HG03196 (cell line): ENCODE measurements around the gene DYNLT4.

Experiments
- ATAC-seq: cut with Tn5 transposase; IDR thresholded peaks from one replicate; pipeline ENCODE4 v1.9.1; 2021; ENCODE audit not compliant: unreplicated experiment

The DYNLT4 gene

DNA sequence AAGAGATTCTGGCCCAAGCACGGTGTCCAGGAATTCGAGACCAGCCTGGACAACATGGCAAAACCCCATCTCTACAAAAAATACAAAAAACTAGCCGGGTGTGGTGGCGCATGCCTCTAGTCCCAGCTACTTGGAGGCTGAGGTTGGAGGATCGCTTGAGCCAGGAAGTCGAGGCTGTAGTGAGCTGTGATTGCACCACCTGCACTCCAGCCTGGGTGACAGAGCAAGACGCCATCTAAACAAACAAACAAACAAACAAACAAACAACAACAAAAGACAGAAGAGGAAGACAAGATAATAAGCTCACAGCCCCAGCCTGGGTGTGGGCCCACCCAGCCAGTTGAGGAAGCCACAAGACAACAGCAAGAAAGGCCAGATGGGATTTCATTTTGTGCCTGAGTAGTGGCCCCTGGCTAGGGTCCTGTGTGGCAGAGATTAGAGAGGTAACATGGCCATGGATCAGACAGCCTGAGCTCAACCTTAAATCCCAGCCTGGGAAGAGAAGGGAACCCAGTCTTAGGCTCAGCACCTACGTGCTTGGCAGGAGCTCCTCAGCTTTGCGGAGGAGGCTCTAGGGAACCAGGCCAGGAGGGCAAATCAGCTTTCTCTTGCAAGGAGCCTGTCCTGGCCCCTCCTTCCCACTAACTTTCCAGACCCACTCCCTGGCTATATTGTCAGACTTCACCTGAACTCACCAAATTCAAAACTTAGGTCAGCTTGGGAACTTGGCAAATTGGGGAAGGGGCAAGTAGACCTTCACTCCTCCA, 14.2 kb downstream of the DYNLT4 start:
- no peak for ATAC-seq

- ATAC-seq: no peak
Observed at GRCh38 chr1:44790968-44791801, 16.0 kb downstream of the DYNLT4 start.

GRCh38 chr1:44788120-44788860, 18.9 kb downstream of the DYNLT4 start, which contains the start of gene BEST4:
Gene BEST4, minus strand, starts transcription at chr1:44788170. Its CDS starts 465 bp downstream, at chr1:44787705.
- ATAC-seq: no peak

GRCh38 chr1:44787506-44787905, 19.6 kb downstream of the DYNLT4 start:
- no peak for ATAC-seq

GRCh38 chr1:44786841-44787426, 20.2 kb downstream of the DYNLT4 start:
- no peak for ATAC-seq

DNA sequence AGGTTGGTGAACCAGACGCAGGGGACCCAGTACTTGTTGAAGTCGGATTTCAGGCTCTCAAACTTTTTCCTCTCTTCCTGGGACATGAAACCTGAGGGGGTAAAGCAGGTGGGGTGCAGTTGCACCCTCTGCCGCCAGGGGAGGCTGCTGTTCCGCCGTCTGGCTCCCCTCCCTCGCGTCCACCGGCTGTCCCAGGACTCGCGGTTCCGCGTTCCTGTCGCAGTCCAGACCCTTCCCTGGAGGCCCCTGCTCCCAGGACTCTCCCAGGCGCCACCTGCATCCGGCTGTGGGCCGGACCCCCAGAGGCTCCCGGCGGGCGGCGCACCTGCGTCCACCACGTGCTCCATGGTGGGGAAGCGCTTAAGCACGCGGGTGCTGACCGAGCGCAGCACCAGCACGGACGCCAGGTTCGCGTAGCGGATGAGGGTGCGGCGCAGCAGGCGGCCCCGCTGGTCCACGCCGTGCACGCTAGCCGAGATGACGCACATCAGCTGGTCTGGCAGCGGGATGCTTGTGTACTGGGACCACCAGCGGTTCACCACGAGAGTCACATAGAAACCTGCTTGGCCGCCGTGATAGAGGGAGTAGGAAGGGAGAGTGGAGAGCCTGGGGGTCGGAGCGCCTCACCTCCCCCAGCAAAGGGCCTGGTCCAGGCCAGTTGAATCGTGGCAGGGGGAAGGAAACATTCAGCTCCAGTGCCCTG, 20.9 kb downstream of the DYNLT4 start:
- ATAC-seq: no peak

- no peak for ATAC-seq
Observed at GRCh38 chr1:44785501-44786137, 21.5 kb downstream of the DYNLT4 start.

DNA sequence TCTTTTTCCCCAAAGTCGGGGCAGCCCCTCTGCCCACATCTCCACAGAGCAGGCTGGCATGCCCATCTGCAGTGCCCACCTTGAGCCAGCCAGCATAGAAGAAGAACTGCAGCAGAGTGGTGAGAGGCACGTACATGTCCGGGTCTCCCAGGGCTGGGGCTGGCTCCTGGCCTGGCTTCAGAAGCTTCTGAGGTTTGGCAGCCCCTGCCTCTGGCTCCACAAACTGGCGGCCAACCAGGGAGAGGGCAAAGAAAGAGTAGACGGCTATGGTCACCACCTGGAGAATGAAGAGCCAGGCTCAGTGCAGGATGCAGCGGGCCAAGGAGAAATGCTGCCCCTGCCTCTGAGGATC, 22.1 kb downstream of the DYNLT4 start:
- ATAC-seq: no peak

GRCh38 chr1:44784094-44785028, 22.8 kb downstream of the DYNLT4 start:
- no peak for ATAC-seq

DNA sequence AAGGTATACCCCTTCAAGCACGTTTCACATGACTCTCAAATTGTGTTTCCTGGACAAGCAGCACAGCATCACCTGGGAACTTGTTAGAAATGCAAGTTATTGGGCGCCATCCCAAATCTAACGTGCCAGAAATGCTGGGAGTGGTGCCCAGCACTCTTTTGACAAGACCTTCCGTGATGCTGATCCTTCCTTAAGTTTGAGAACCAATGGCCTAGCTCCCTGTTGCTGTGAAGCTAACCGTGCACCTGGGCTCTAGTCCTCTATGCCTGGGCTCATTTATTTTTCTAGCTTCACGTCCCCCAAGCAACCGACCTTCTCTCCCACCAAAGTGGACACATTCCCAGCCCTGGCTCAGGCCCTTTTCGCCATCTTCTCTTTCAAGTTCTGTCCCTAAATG, 23.5 kb downstream of the DYNLT4 start:
- ATAC-seq: no peak

DNA sequence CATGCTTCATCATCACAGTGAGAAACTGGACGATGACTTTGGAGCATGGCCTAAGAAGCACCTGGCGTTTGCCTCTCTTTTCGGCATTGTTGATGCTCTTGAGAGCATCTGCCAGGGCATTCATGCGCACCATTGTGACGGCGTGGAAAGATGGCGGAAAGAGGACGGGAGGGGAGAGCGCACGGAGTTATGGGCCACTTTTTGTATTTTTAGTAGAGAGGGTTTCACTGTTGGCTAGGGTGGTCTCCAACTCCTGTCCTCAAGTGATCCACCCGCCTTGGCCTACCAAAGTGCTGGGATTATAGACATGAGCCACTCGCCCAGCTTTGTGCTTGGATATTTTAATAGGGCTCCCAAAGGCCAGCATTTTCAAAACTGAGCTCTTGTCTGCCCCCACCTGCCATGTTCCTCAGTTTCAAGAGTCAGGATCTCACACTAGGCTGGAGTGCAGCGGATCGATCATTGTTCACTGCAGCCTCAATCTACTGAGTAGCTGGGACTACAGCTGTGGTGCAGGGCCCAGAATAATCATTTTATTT, 26.5 kb downstream of the DYNLT4 start:
- ATAC-seq: no peak

DNA sequence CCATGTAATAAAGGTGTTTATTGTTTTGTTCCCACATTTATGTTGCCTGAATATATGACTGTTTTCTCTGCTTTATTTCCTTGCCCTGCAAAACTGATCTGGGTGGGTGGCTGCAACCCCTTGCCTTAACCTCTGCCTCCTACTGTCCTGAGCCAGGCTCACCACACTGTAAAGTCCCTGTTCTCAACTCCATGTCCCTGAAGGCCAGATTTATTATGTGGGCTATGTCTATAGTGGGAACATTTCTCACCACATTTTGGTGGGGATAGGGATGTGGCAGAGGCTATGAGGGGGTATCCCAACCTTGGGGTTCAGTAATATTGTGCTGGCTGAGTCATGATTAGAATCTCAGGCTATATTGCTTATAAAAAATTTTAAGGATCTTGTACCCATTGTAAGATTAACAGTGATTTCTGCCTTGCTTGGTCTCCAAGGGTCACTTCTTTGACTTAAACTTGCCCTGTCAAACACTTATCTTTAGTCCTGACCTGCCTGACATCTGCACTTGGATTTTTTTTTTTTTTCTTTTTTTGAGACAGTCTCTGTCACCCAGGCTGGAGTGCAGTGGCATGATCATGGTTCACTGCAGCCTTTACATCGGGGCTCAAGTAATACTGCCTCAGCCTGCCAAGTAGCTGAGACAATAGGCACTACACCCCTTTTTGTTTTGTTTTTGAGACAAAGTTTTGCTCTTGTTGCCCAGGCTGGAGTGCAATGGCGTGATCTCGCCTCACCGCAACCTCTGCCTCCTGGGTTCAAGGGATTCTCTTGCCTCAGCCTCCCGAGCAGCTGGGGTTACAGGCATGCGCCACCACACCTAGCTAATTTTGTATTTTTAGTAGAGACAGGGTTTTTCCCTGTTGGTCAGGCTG, 28.2 kb downstream of the DYNLT4 start:
- ATAC-seq: no peak

GRCh38 chr1:44777969-44778635, 29.0 kb downstream of the DYNLT4 start:
- ATAC-seq: no peak

- no peak for ATAC-seq
Observed at GRCh38 chr1:44777547-44777946, 29.6 kb downstream of the DYNLT4 start.

GRCh38 chr1:44776730-44777068, 30.5 kb downstream of the DYNLT4 start:
- ATAC-seq: no peak

DNA sequence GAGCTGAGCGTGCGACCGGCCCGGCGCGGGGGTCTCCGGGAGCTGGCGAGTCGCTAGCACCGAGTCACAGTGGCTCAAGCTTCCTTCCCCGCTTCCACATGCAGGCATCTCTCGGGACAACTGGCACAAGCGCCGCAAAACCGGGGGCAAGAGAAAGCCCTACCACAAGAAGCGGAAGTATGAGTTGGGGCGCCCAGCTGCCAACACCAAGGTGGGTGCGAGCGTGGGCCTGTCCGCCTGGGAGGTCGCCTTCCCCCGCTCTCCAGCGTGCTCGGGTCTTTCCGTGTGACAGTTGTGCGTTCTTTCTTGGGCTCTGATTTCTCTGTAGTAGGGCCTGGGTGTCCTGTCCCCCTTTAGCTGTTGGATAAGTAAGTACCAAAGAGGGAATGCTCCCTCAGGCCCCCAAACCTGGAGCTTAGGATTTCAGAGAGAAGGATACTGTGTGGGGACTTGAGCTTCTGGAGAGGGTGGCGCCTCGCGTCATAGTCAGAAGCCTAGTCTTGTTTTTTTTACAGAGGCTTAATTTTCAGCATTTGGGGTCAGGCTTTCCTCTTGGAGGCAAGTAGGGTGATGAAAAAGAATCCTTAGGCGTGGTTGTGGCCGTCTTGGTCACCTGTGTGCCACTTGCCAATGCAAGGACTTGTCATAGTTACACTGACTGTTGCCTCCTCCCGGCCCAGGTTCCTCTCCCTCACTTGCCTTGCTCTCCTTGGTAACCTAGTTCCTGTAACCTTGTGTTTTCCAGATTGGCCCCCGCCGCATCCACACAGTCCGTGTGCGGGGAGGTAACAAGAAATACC, 31.0 kb downstream of the DYNLT4 start:
- ATAC-seq: no peak
